ENCODE data around the gene KRT4.
"Not testable (repeated sequence)": the region's sequence is repeated elsewhere in the genome, so short reads cannot be mapped to it uniquely, and the experiment has no call there.

KRT4 gene

DNA sequence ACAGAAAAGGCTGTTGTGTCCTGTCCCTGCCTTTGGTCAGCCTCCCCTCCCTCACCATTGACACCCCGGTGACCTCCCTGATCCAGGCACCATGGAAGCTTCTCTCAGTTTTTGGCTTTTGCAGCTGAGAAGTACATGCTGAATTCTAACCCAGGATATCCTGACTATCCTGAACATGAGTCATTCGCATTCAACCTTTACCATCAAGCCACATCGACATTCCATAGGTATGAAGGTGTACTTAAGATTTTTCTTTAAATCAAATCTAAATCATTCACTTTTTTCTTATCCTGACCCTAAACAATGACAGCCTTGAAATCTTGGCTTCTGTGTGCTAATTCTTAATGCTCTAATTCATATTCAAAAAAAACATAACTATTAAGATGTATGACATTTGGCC is 43.6 kb upstream of the KRT4 start:
- Histone ChIP-seq H3K9ac (ENCODE audit: low read length) (no peak overlapping the region), H2AK5ac (ENCODE audit: low read length) (no peak overlapping the region), H3K4me1 (ENCODE audit: control insufficient read depth in 1 of 2, insufficient read depth in 2 of 2, low read length in 2 of 2) (no peaks in the 10 kb centered on the region), H4K91ac (ENCODE audit: low read depth, low read length) (no peak overlapping the region), H3K4me2 (ENCODE audit: low read length) (no peak overlapping the region), H3K14ac (ENCODE audit: low read length) (no peak overlapping the region), H2BK5ac (ENCODE audit: low read depth, low read length, poor library complexity) (no peak overlapping the region), H3K79me1 (ENCODE audit: low read length) (no peaks in the 10 kb centered on the region), H3K4me3 (ENCODE audit: low read depth, low read length) (no peak overlapping the region), H4K12ac (ENCODE audit: low read depth, low read length) (no peak overlapping the region), H2BK12ac (ENCODE audit: low read length) (no peak overlapping the region), H3K18ac (ENCODE audit: low read length) (no peak overlapping the region), H3K9me3 (ENCODE audit: insufficient read depth, low read depth, low read length) (no peaks in the 10 kb centered on the region), H3K4ac (ENCODE audit: low read depth, low read length) (no peak overlapping the region), H3K27ac (ENCODE audit: low read depth, low read length) (no peak overlapping the region), H3K36me3 (ENCODE audit: control insufficient read depth in 1 of 2, insufficient read depth in 2 of 2, low read length in 2 of 2) (no peaks in the 10 kb centered on the region), H2AFZ (ENCODE audit: insufficient read depth, low read length, poor library complexity) (no peak overlapping the region), H3K23ac (ENCODE audit: low read length) (no peak overlapping the region), H3K79me2 (ENCODE audit: control insufficient read depth, insufficient read depth, low read length, poor library complexity) (no peaks in the 10 kb centered on the region), H4K8ac (ENCODE audit: low read depth, low read length) (no peak overlapping the region), H2BK120ac (ENCODE audit: insufficient read depth, low read length, poor library complexity) (no peak overlapping the region), H3K27me3 (ENCODE audit: insufficient read depth, low read length) (no peaks in the 10 kb centered on the region)
- peak in 1 of 2 donors; percentile 51 for DNase-seq
- no CpG with 5 or more reads among the region's 3 CpGs for WGBS (ENCODE audit: extremely low coverage, insufficient coverage, insufficient read length)

DNA sequence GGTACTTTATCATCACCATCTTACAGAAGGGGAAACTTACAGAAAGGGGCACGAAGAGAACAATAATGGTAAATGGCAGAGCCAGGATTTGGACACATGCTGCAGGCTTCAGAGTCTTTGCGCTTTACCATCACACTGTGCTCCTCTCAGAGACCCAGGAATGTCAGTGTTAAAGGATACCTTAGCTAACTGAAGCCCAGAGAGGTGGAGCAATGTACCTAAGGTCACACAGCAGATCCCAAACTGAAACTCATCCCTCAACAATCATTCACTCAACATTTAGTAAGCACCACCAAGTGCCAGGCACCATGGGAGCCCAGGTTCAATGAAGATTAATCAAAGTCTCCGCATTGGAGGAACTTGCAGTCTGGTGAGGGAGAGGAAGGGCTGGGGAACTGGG is 42.9 kb upstream of the KRT4 start:
- no peaks in the 10 kb centered on the region for H3K9me3 ChIP-seq (ENCODE audit: insufficient read depth, low read depth, low read length)
- H3K27ac ChIP-seq (ENCODE audit: low read depth, low read length): no peak overlapping the region

DNA sequence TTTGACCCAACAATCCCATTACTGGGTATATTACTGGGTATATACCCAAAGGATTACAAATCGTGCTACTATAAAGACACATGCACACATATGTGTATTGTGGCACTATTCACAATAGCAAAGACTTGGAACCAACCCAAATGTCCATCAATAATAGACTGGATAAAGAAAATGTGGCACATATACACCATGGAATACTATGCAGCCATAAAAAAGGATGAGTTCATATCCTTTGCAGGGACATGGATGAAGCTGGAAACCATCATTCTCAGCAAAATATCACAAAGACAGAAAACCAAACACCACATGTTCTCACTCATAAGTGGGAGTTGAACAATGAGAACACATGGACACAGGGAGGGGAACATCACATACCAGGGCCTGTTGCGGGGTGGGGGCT is 42.2 kb upstream of the KRT4 start:
- not testable (repeated sequence) for H3K18ac ChIP-seq (ENCODE audit: low read length); H2BK120ac ChIP-seq (ENCODE audit: insufficient read depth, low read length, poor library complexity); H3K9me3 ChIP-seq (ENCODE audit: insufficient read depth, low read depth, low read length); H3K9ac ChIP-seq (ENCODE audit: low read length); H4K91ac ChIP-seq (ENCODE audit: low read depth, low read length); H2AK5ac ChIP-seq (ENCODE audit: low read length); H2BK12ac ChIP-seq (ENCODE audit: low read length); H4K12ac ChIP-seq (ENCODE audit: low read depth, low read length); H3K4ac ChIP-seq (ENCODE audit: low read depth, low read length); H3K79me2 ChIP-seq (ENCODE audit: control insufficient read depth, insufficient read depth, low read length, poor library complexity); DNase-seq; H3K4me2 ChIP-seq (ENCODE audit: low read length); H4K8ac ChIP-seq (ENCODE audit: low read depth, low read length); H3K36me3 ChIP-seq (ENCODE audit: control insufficient read depth in 1 of 2, insufficient read depth in 2 of 2, low read length in 2 of 2); H2BK5ac ChIP-seq (ENCODE audit: low read depth, low read length, poor library complexity); H3K27me3 ChIP-seq (ENCODE audit: insufficient read depth, low read length); H3K4me1 ChIP-seq (ENCODE audit: control insufficient read depth in 1 of 2, insufficient read depth in 2 of 2, low read length in 2 of 2); H3K14ac ChIP-seq (ENCODE audit: low read length); H3K27ac ChIP-seq (ENCODE audit: low read depth, low read length); H3K79me1 ChIP-seq (ENCODE audit: low read length); H2AFZ ChIP-seq (ENCODE audit: insufficient read depth, low read length, poor library complexity); H3K23ac ChIP-seq (ENCODE audit: low read length); H3K4me3 ChIP-seq (ENCODE audit: low read depth, low read length)
- no CpG with 5 or more reads among the region's 2 CpGs for WGBS (ENCODE audit: extremely low coverage, insufficient coverage, insufficient read length)

More for the DNA sequence above, 42.9 kb upstream of the KRT4 start:
- no peak overlapping the region for H2AK5ac ChIP-seq (ENCODE audit: low read length)
- H3K14ac ChIP-seq (ENCODE audit: low read length): no peak overlapping the region
- no peaks in the 10 kb centered on the region for H3K79me1 ChIP-seq (ENCODE audit: low read length)
- H3K18ac ChIP-seq (ENCODE audit: low read length): no peak overlapping the region
- WGBS (ENCODE audit: extremely low coverage, insufficient coverage, insufficient read length): no CpG with 5 or more reads among the region's 3 CpGs
- H2AFZ ChIP-seq (ENCODE audit: insufficient read depth, low read length, poor library complexity): no peak overlapping the region
- no peak overlapping the region for H2BK120ac ChIP-seq (ENCODE audit: insufficient read depth, low read length, poor library complexity)
- H3K4me1 ChIP-seq (ENCODE audit: control insufficient read depth in 1 of 2, insufficient read depth in 2 of 2, low read length in 2 of 2): no peaks in the 10 kb centered on the region
- H3K4ac ChIP-seq (ENCODE audit: low read depth, low read length): no peak overlapping the region
- H3K23ac ChIP-seq (ENCODE audit: low read length): no peak overlapping the region
- no peaks in the 10 kb centered on the region for H3K79me2 ChIP-seq (ENCODE audit: control insufficient read depth, insufficient read depth, low read length, poor library complexity)
- DNase-seq: no peak
- no peak overlapping the region for H4K12ac ChIP-seq (ENCODE audit: low read depth, low read length)
- H3K4me2 ChIP-seq (ENCODE audit: low read length): no peak overlapping the region
- H4K8ac ChIP-seq (ENCODE audit: low read depth, low read length): no peak overlapping the region
- no peak overlapping the region for H3K9ac ChIP-seq (ENCODE audit: low read length)
- no peak overlapping the region for H3K4me3 ChIP-seq (ENCODE audit: low read depth, low read length)
- H3K27me3 ChIP-seq (ENCODE audit: insufficient read depth, low read length): no peaks in the 10 kb centered on the region
- no peak overlapping the region for H2BK12ac ChIP-seq (ENCODE audit: low read length)
- no peak overlapping the region for H4K91ac ChIP-seq (ENCODE audit: low read depth, low read length)
- H2BK5ac ChIP-seq (ENCODE audit: low read depth, low read length, poor library complexity): no peak overlapping the region
- H3K36me3 ChIP-seq (ENCODE audit: control insufficient read depth in 1 of 2, insufficient read depth in 2 of 2, low read length in 2 of 2): no peaks in the 10 kb centered on the region

DNA sequence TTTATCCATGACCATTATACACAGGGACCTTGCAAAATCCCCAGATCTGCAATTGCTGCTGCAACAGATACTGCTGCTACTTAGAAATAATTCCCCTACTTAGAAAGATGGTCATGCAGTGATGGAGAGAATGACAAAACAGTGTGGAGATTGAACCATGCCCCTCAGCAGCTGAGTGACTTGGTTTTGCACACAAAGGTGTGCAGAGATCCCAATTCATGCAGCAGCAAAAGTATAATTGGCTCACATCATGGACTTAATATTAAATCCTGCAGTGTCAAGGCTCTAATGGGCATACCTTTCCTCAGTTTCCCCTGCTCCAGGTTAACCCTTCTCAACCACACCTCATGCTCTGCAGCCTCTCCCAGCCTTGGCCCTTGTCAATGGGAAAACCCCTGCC is 37.9 kb upstream of the KRT4 start:
- H3K14ac ChIP-seq (ENCODE audit: low read length): no peak overlapping the region
- H4K8ac ChIP-seq (ENCODE audit: low read depth, low read length): no peak overlapping the region
- DNase-seq: no peak
- no peak overlapping the region for H2AFZ ChIP-seq (ENCODE audit: insufficient read depth, low read length, poor library complexity)
- H2BK5ac ChIP-seq (ENCODE audit: low read depth, low read length, poor library complexity): no peak overlapping the region
- no peak overlapping the region for H3K4me3 ChIP-seq (ENCODE audit: low read depth, low read length)
- no peaks in the 10 kb centered on the region for H3K79me1 ChIP-seq (ENCODE audit: low read length)
- no peak overlapping the region for H3K4ac ChIP-seq (ENCODE audit: low read depth, low read length)
- H4K91ac ChIP-seq (ENCODE audit: low read depth, low read length): no peak overlapping the region
- peaks cover 4 to 6% of the 10 kb centered on the region in 2 experiments for H3K4me1 ChIP-seq (ENCODE audit: control insufficient read depth in 1 of 2, insufficient read depth in 2 of 2, low read length in 2 of 2)
- H2BK12ac ChIP-seq (ENCODE audit: low read length): no peak overlapping the region
- H3K9me3 ChIP-seq (ENCODE audit: insufficient read depth, low read depth, low read length): no peaks in the 10 kb centered on the region
- no peak overlapping the region for H3K9ac ChIP-seq (ENCODE audit: low read length)
- H3K23ac ChIP-seq (ENCODE audit: low read length): no peak overlapping the region
- no peak overlapping the region for H3K27ac ChIP-seq (ENCODE audit: low read depth, low read length)
- H4K12ac ChIP-seq (ENCODE audit: low read depth, low read length): no peak overlapping the region
- H2BK120ac ChIP-seq (ENCODE audit: insufficient read depth, low read length, poor library complexity): no peak overlapping the region
- no peak overlapping the region for H2AK5ac ChIP-seq (ENCODE audit: low read length)
- H3K18ac ChIP-seq (ENCODE audit: low read length): no peak overlapping the region
- no peak overlapping the region for H3K4me2 ChIP-seq (ENCODE audit: low read length)
- no peaks in the 10 kb centered on the region for H3K36me3 ChIP-seq (ENCODE audit: control insufficient read depth in 1 of 2, insufficient read depth in 2 of 2, low read length in 2 of 2)
- H3K79me2 ChIP-seq (ENCODE audit: control insufficient read depth, insufficient read depth, low read length, poor library complexity): no peaks in the 10 kb centered on the region
- H3K27me3 ChIP-seq (ENCODE audit: insufficient read depth, low read length): no peaks in the 10 kb centered on the region
